HepG2 (cell line): ENCODE measurements around the gene FIBCD1. TPM values are rescaled to one million over a fixed set of nuclear protein-coding genes. Genes with fewer than 3 reads are reported as not detected.

Source experiments
- ATAC-seq: fragments of 200-7000 bp; cut with Tn5 transposase; 3 replicates; pipeline ENCODE4 v1.9.1; 2020; ENCODE audit warnings: mild to moderate bottlenecking, moderate library complexity
- BruUV-seq: library from RNA; stranded (reverse); fragments of 400-500 nt; replicated peaks from 2 replicates; lab custom pipeline; 2021; lab: Mats Ljungman, UMichigan
- CTCF ChIA-PET: fragments of 300-600 bp; formaldehyde crosslinking; extraction: SDS; loops from one replicate; lab custom pipeline; 2021; ENCODE audit warnings: low total read pairs, inconsistent platforms, low intra/inter-chr PET ratio; lab: Yijun Ruan, JAX
- POLR2A ChIA-PET: fragments of 350-600 bp; sonication (Branson Sonifier 250); formaldehyde crosslinking; loops from one replicate; lab custom pipeline; 2020; ENCODE audit warnings: antibody characterized with exemption, inconsistent platforms; lab: Yijun Ruan, JAX
- DNase-seq: peaks from one replicate; pipeline ENCODE4 v3.0.0-alpha.2; 2015; ENCODE audit warnings: low spot score
- FAIRE-seq: peaks from 3 replicates; lab custom pipeline; 2011; peaks lifted over from hg19 to GRCh38; lab: Jason Lieb, UNC
- H2AFZ ChIP-seq: one replicate; pipeline ENCODE4 v1.6.1; 2011; ENCODE audit warnings: low read length, inconsistent platforms
- H3K27ac ChIP-seq: fragments of 300-600 bp; 3 replicates; pipeline ENCODE4 v1.8.0; 2011; ENCODE audit warnings: mixed run types, mild to moderate bottlenecking, mixed read lengths, low read length, inconsistent platforms; ENCODE audit not compliant: insufficient read depth; ENCODE audit errors: extremely low read length
- H3K27me3 ChIP-seq, 2 experiments: fragments of 200-600 bp in 1 of 2; 2 replicates in 1 of 2; 3 replicates in 1 of 2; pipeline versions ENCODE4 v1.6.0 to v1.8.0; 2011; ENCODE audit warnings: low read length in 2 of 2, mild to moderate bottlenecking in 2 of 2, moderate library complexity in 2 of 2, inconsistent platforms in 1 of 2; ENCODE audit not compliant: insufficient read depth in 2 of 2, control insufficient read depth in 1 of 2
- H3K36me3 ChIP-seq, 2 experiments: fragments of 200-600 bp in 1 of 2; replicated peaks in 1 of 2; 2 replicates in 1 of 2; 3 replicates in 1 of 2; pipeline versions ENCODE4 v1.5.1 to v1.8.0; 2011; ENCODE audit warnings: low read length in 2 of 2, inconsistent platforms in 1 of 2; ENCODE audit not compliant: insufficient read depth in 2 of 2, control insufficient read depth in 1 of 2
- H3K4me1 ChIP-seq: 2 replicates; pipeline ENCODE4 v1.5.1; 2012; ENCODE audit warnings: low read length, inconsistent platforms; ENCODE audit not compliant: insufficient read depth
- H3K4me2 ChIP-seq: 2 replicates; pipeline ENCODE4 v1.6.0; 2011; ENCODE audit warnings: low read depth, low read length, inconsistent platforms
- H3K4me3 ChIP-seq, 3 experiments: fragments of 200-600 bp in 1 of 3; sonication (generic), shearing (Covaris generic) in 1 of 3; replicated peaks in 1 of 3; 2 replicates each; pipeline ENCODE4 v1.5.1; 2011 to 2016; ENCODE audit warnings: low read length in 3 of 3, inconsistent platforms in 2 of 3, low read depth in 2 of 3, mild to moderate bottlenecking in 2 of 3, control low read depth in 1 of 3, mixed read lengths in 1 of 3; ENCODE audit not compliant: insufficient read depth in 1 of 3
- H3K79me2 ChIP-seq: one replicate; pipeline ENCODE4 v1.6.1; 2011; ENCODE audit warnings: low read length, inconsistent platforms; ENCODE audit not compliant: insufficient read depth
- H3K9ac ChIP-seq: 2 replicates; pipeline ENCODE4 v1.6.0; 2011; ENCODE audit warnings: mild to moderate bottlenecking, low read depth, low read length, inconsistent platforms; ENCODE audit not compliant: insufficient read depth
- H3K9me3 ChIP-seq: 2 replicates; pipeline ENCODE4 v1.5.1; 2012; ENCODE audit warnings: mild to moderate bottlenecking, low read length
- H4K20me1 ChIP-seq: 2 replicates; pipeline ENCODE4 v1.6.0; 2011; ENCODE audit warnings: inconsistent platforms, mild to moderate bottlenecking, low read length, moderate library complexity; ENCODE audit not compliant: insufficient read depth
- AHDC1 ChIP-seq: sonication (generic); formaldehyde crosslinking; IDR thresholded peaks from 2 replicates; pipeline ENCODE4 v1.5.1; 2020; ENCODE audit warnings: mild to moderate bottlenecking, missing genetic modification reagents, borderline replicate concordance
- ATF3 ChIP-seq: sonication (generic); formaldehyde crosslinking; IDR thresholded peaks from 2 replicates; pipeline ENCODE4 v1.4.0; 2020; ENCODE audit warnings: missing genetic modification reagents
- FOSL2 ChIP-seq: sonication (generic); formaldehyde crosslinking; IDR thresholded peaks from 2 replicates; pipeline ENCODE4 v1.4.0; 2020; ENCODE audit warnings: missing genetic modification reagents
- GTF3A ChIP-seq: sonication (generic); formaldehyde crosslinking; conservative IDR thresholded peaks from 2 replicates; pipeline ENCODE4 v1.4.0; 2020; ENCODE audit warnings: mild to moderate bottlenecking, missing genetic modification reagents
- KMT2A ChIP-seq: sonication (generic); formaldehyde crosslinking; IDR thresholded peaks from 2 replicates; pipeline ENCODE4 v1.4.0; 2020; ENCODE audit warnings: missing genetic modification reagents
- ONECUT2 ChIP-seq: sonication (generic); formaldehyde crosslinking; IDR thresholded peaks from 2 replicates; pipeline ENCODE4 v1.4.0; 2020; ENCODE audit warnings: missing genetic modification reagents
- PHB2 ChIP-seq: fragments of 450-650 bp; IDR thresholded peaks from 2 replicates; pipeline ENCODE4 v1.6.1; 2018; ENCODE audit not compliant: partially characterized antibody
- TBL1XR1 ChIP-seq: fragments of 150-350 bp; IDR thresholded peaks from 2 replicates; pipeline ENCODE4 v1.6.1; 2014; ENCODE audit warnings: borderline replicate concordance, low read length; ENCODE audit not compliant: partially characterized antibody
- ZNF343 ChIP-seq: sonication (generic); formaldehyde crosslinking; IDR thresholded peaks from 2 replicates; pipeline ENCODE4 v1.4.0; 2020; ENCODE audit warnings: mild to moderate bottlenecking, missing genetic modification reagents
- ZNF605 ChIP-seq: sonication (generic); formaldehyde crosslinking; IDR thresholded peaks from 2 replicates; pipeline ENCODE4 v1.8.0; 2022; ENCODE audit warnings: mild to moderate bottlenecking, missing genetic modification reagents
- ZNF687 ChIP-seq: sonication (generic); formaldehyde crosslinking; IDR thresholded peaks from 2 replicates; pipeline ENCODE4 v1.5.1; 2020; ENCODE audit warnings: mild to moderate bottlenecking, missing genetic modification reagents, moderate library complexity
- ZNF776 ChIP-seq: sonication (generic); formaldehyde crosslinking; IDR thresholded peaks from 2 replicates; pipeline ENCODE4 v1.4.0; 2020; ENCODE audit warnings: mild to moderate bottlenecking, missing genetic modification reagents
- WGBS: methylation state at CpG from one replicate; pipeline ENCODE4 v1.1.6; 2017; ENCODE audit warnings: low lambda C conversion rate; 5-methylcytosine and 5-hydroxymethylcytosine counted together
- in situ Hi-C: cut with HindIII; loops from 2 replicates; pipeline ENCODE4 v1.10.0; 2017; ENCODE audit warnings: low pct_unique_long_range_greater_than_20kb; ENCODE audit not compliant: extremely low pct_ligation_motif_present
- intact Hi-C: fragments of 100-400 bp; cut with micrococcal nuclease; formaldehyde crosslinking; loops from one replicate; pipeline ENCODE4 v1.10.0; 2022; ENCODE audit not compliant: unreplicated experiment
- polyA plus RNA-seq, 8 experiments: library from polyadenylated mRNA; depleted of rRNA in 3 of 8; stranded (reverse) in 7 of 8; unstranded in 1 of 8; fragments of >200 nt; fragmentation: Illumina TruSeq in 4 of 8; extraction: Trizol in 4 of 8; gene quantifications; 2 replicates each; pipeline versions ENCODE4 v1.2.1 to v1.2.3, GENCODE V29; 2011 to 2016; ENCODE audit warnings: low read depth in 4 of 8, missing spikeins in 1 of 8, mixed read lengths in 1 of 8; ENCODE audit not compliant: insufficient read depth in 1 of 8
- total RNA-seq, 5 experiments: library from RNA; depleted of rRNA; stranded (reverse); fragments of >200 nt; fragmentation: Illumina TruSeq; extraction: Trizol; gene quantifications; 2 replicates each; pipeline ENCODE4 v1.2.3, GENCODE V29; 2016; ENCODE audit warnings: low read depth in 1 of 5

Gene FIBCD1
- total and polyA plus RNA-seq, 2 of the 13 experiments (the other 11 are each of a cell fraction or from before 2014, with no cell fraction given): 0.55 to 0.89 TPM

- ATAC-seq (peak; percentile 62; the same call in 1 of the 3 replicates), FAIRE-seq (no peak), DNase-seq (no peak)
- no peak overlapping the region for H3K27ac ChIP-seq
- H3K4me2 ChIP-seq: no peak overlapping the region
- no peaks in the 10 kb centered on the region for H3K9me3 ChIP-seq
- BruUV-seq: no TSS peak
- H3K4me1 ChIP-seq: peaks cover 13% of the 10 kb centered on the region
- in situ Hi-C loops: loop anchor here (10.0 kb wide), 1 partner anchor 175 kb away; no protein-coding TSS in a partner anchor
- no peak overlapping the region for H2AFZ ChIP-seq
- ChIA-PET POLR2A (no interaction called here), CTCF (no interaction called here)
- no peaks in the 10 kb centered on the region for H3K36me3 ChIP-seq
- peaks cover 2 to 35% of the 10 kb centered on the region in 2 experiments; a peak in 4 of 5 replicates for H3K27me3 ChIP-seq
- intact Hi-C loops: no loop called here
- H3K9ac ChIP-seq: no peak overlapping the region
- 18% methylated on average over 8 of the region's 8 CpGs for WGBS
- H3K4me3 ChIP-seq: no peak overlapping the region
- H4K20me1 ChIP-seq: no peaks in the 10 kb centered on the region
- H3K79me2 ChIP-seq: no peaks in the 10 kb centered on the region
- TF ChIP-seq ATF3 (CRISPR knock-in tag) (peak; percentile 18; the same call in 1 of the 2 replicates), ZNF605 (CRISPR knock-in tag) (no peak), TBL1XR1 (no peak), ONECUT2 (no peak), ZNF776 (CRISPR knock-in tag) (no peak), FOSL2 (peak; percentile 84), KMT2A (CRISPR knock-in tag) (no peak), PHB2 (no peak), ZNF343 (CRISPR knock-in tag) (no peak), ZNF687 (CRISPR knock-in tag) (0 out of 2 replicates have a peak, but pooled peaks have one; percentile 12), GTF3A (CRISPR knock-in tag) (no peak), AHDC1 (no peak)
Measured at GRCh38 chr9:130949188-130950038, 10.4 kb upstream of the FIBCD1 start.
